Natural killer cell treated with Interleukin-12 subunit alpha and Interleukin-12 subunit beta and Interleukin-15 and Interleukin-18, amount 100 ng/mL, for 72 hours (primary cell): ENCODE data around the gene RPL26. TPM values are rescaled to one million over a fixed set of nuclear protein-coding genes. Genes with fewer than 3 reads are reported as not detected.
"Not testable (repeated sequence)": the region's sequence is repeated elsewhere in the genome, so short reads cannot be mapped to it uniquely, and the experiment has no call there.

Source experiments
- ATAC-seq, 2 donors: fragments of 150-1000 bp; cut with Tn5 transposase in 1 of 2; sonication (Bioruptor Pico), chemical (Tn5 transposase) in 1 of 2; 2 replicates each; pipeline ENCODE4 v1.10.0; 2021
- DNase-seq: peaks from one replicate; pipeline ENCODE4 v3.0.0; 2022; ENCODE audit warnings: low spot score
- H3K27ac Mint-ChIP-seq, 2 donors: 1 replicate in 1 of 2; 2 replicates in 1 of 2; pipeline ENCODE4 v1.8.0; 2022; ENCODE audit warnings: mixed read lengths in 2 of 2, mild to moderate bottlenecking in 1 of 2, moderate library complexity in 1 of 2
- H3K27me3 Mint-ChIP-seq, 2 donors: 1 replicate in 1 of 2; 2 replicates in 1 of 2; pipeline ENCODE4 v1.8.0; 2022; ENCODE audit warnings: mixed read lengths in 2 of 2
- H3K36me3 Mint-ChIP-seq: one replicate; pipeline ENCODE4 v1.8.0; 2022; ENCODE audit warnings: mixed read lengths
- H3K4me1 Mint-ChIP-seq, 2 donors: 1 replicate in 1 of 2; 2 replicates in 1 of 2; pipeline ENCODE4 v1.8.0; 2022; ENCODE audit warnings: low read depth in 2 of 2, mixed read lengths in 2 of 2, mild to moderate bottlenecking in 1 of 2
- H3K4me3 Mint-ChIP-seq: one replicate; pipeline ENCODE4 v1.8.0; 2022; ENCODE audit warnings: mixed read lengths
- H3K9me3 Mint-ChIP-seq: 2 replicates; pipeline ENCODE4 v1.8.0; 2022; ENCODE audit warnings: mixed read lengths
- total RNA-seq, 2 donors: library from RNA; stranded (reverse); gene quantifications; one replicate each; pipeline ENCODE4 v1.2.3, GENCODE V29; 2022

RPL26 gene
- total RNA-seq, 2 donors from 2014 or later: 884 to 1,221 TPM

DNA sequence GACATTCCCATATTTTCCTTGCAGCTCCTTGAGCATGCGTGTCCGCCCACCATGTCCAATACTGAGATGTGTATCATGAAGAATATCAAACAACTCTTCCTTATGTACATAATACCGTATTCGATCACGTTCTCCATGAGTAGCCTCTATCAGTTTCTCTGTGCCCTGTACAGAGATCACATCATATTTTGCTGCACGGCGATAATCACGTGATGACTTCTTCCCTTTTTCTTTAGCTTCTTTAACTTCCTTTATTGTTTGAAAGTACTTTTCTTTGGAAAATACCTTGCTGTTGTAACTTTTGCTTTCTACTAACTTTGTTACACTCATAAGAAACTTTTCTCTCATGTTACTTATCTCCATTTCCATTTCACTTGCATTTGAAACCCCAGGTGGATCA is 13.0 kb downstream of the RPL26 start:
- Mint-ChIP-seq H3K27ac (no peak overlapping the region), H3K4me3 (no peak overlapping the region), H3K9me3 (no peaks in the 10 kb centered on the region), H3K27me3 (no peaks in the 10 kb centered on the region), H3K36me3 (no peaks in the 10 kb centered on the region), H3K4me1 (peaks cover 0 to 4% of the 10 kb centered on the region in 2 donors)
- no peak for DNase-seq
- no peak for ATAC-seq

GRCh38 chr17:8368193-8368592 is 14.8 kb downstream of the RPL26 start:
- no peak overlapping the region for H3K4me3 Mint-ChIP-seq
- H3K36me3 Mint-ChIP-seq: no peaks in the 10 kb centered on the region
- H3K27ac Mint-ChIP-seq: no peak overlapping the region
- H3K9me3 Mint-ChIP-seq: no peaks in the 10 kb centered on the region
- peaks cover 0 to 4% of the 10 kb centered on the region in 2 donors for H3K4me1 Mint-ChIP-seq
- ATAC-seq (no peak), DNase-seq (no peak)
- H3K27me3 Mint-ChIP-seq: no peaks in the 10 kb centered on the region

DNA sequence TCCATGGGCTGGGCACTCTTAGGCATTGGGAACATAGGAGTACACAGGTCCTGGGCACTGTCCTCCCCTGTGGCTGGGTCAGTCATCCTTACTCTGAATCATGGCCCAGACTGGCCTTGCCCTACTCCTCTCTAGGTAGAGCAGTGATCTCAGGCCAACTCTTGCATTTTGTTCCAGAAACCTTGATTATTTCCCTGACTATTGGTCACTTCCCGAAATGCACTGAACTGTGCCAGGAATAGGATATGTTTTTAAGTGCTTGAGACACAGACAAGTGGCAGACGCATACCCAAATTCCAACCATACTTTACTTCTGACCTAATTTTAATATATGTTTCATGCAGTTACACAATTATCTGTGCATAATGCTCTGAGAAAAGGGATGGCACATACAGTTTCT is 16.8 kb downstream of the RPL26 start:
- ATAC-seq: no peak

GRCh38 chr17:8365143-8365542 is 17.9 kb downstream of the RPL26 start:
- Mint-ChIP-seq H3K27ac (peak overlapping the region in 1 of 2 donors; percentile 35), H3K9me3 (no peaks in the 10 kb centered on the region), H3K4me1 (peaks cover 0 to 8% of the 10 kb centered on the region in 2 donors), H3K27me3 (no peaks in the 10 kb centered on the region), H3K4me3 (no peak overlapping the region), H3K36me3 (no peaks in the 10 kb centered on the region)
- no peak for ATAC-seq
- DNase-seq: no peak

More for the DNA sequence above, 16.8 kb downstream of the RPL26 start:
- Mint-ChIP-seq H3K36me3 (no peaks in the 10 kb centered on the region), H3K4me3 (no peak overlapping the region), H3K4me1 (peaks cover 0 to 4% of the 10 kb centered on the region in 2 donors), H3K9me3 (no peaks in the 10 kb centered on the region), H3K27me3 (no peaks in the 10 kb centered on the region), H3K27ac (no peak overlapping the region)
- no peak for DNase-seq

DNA sequence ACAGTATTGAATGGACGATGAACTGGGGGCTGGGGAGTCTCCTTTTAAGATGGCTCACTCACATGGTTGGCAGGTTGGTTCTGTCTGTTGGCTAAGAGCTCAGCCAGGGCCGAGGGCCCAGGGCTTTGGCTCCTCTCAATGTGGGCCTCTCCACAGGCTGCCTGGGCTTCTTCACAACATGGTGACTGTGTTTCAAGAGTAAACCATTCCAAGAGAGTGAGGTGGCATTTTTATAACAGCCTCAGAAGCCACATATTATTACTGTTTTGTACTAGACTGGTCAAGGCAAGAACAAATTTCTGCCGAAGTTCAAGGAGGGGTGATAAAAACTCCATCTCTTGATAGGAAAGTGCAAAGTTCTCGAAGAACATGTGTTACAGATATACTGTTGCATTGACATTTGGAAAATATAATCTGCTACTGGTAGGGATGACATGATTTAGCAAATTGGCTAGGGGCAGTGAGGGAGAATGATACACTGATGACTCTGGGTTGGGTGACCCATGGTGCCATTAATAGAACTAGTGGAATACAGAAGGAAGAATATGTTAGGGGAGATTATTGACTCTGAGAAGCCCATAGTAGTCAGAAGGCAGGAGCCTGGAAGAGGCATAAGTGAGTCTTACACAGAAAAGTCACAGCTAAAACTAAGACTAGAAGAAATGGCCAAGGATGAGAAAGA is 20.2 kb downstream of the RPL26 start:
- Mint-ChIP-seq H3K36me3 (no peaks in the 10 kb centered on the region), H3K27ac (no peak overlapping the region), H3K9me3 (no peaks in the 10 kb centered on the region), H3K27me3 (no peaks in the 10 kb centered on the region), H3K4me3 (no peak overlapping the region), H3K4me1 (peaks cover 0 to 7% of the 10 kb centered on the region in 2 donors)
- ATAC-seq (no peak), DNase-seq (no peak)

DNA sequence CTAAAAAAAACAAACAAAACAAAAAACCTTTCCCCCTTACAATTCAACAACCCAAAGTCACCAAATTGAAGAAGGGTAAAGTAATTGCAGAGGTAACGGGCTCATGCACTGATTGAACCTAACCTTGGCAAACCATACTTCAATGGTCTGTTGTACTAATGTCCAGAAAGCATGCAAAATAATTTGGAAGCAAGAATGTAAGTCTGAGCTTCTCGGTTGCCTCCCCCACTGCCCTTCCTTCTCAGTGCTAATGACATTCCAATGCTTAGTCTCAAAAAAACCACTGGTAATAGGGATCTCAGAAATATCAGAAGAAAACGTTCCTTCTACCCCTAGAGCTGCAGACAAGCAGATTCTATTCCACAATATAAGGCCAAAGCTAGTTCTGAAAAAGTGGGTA is 22.2 kb downstream of the RPL26 start:
- no peaks in the 10 kb centered on the region for H3K36me3 Mint-ChIP-seq
- no peaks in the 10 kb centered on the region for H3K27me3 Mint-ChIP-seq
- DNase-seq (no peak), ATAC-seq (no peak)
- peaks cover 0 to 7% of the 10 kb centered on the region in 2 donors for H3K4me1 Mint-ChIP-seq
- no peaks in the 10 kb centered on the region for H3K9me3 Mint-ChIP-seq
- no peak overlapping the region for H3K27ac Mint-ChIP-seq
- no peak overlapping the region for H3K4me3 Mint-ChIP-seq

- peaks cover 0 to 7% of the 10 kb centered on the region in 2 donors for H3K4me1 Mint-ChIP-seq
- no peak for ATAC-seq
These were observed 22.7 kb downstream of the RPL26 start for GRCh38 chr17:8360260-8360659.

GRCh38 chr17:8359769-8360168 is 23.2 kb downstream of the RPL26 start:
- no peak overlapping the region for H3K27ac Mint-ChIP-seq
- no peaks in the 10 kb centered on the region for H3K9me3 Mint-ChIP-seq
- DNase-seq (no peak), ATAC-seq (no peak)
- peaks cover 0 to 7% of the 10 kb centered on the region in 2 donors for H3K4me1 Mint-ChIP-seq
- H3K4me3 Mint-ChIP-seq: no peak overlapping the region
- H3K36me3 Mint-ChIP-seq: no peaks in the 10 kb centered on the region
- H3K27me3 Mint-ChIP-seq: no peaks in the 10 kb centered on the region

More at GRCh38 chr17:8360260-8360659, 22.7 kb downstream of the RPL26 start:
- H3K36me3 Mint-ChIP-seq: no peaks in the 10 kb centered on the region
- H3K27me3 Mint-ChIP-seq: no peaks in the 10 kb centered on the region
- no peaks in the 10 kb centered on the region for H3K9me3 Mint-ChIP-seq
- no peak overlapping the region for H3K4me3 Mint-ChIP-seq
- no peak for DNase-seq
- H3K27ac Mint-ChIP-seq: no peak overlapping the region

DNA sequence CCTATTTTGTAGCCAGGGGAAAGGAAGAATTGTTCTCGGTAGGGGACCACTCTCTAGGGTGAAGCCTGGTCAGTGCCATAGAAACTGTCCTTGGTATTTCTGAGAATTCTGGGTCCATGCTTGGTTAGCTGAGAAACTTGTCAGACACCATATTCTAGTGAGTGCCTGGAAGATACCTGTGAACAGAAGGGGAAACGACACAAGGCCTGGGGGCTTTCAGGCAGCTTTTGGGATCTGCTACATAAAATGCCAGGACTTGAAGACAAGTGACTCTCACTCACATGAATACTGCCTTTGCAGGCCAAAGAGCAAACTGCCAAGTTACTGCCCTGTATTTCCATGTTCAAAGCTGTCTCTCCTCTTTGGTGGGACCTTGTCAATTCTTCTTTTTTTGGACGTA is 25.1 kb downstream of the RPL26 start:
- H3K4me3 Mint-ChIP-seq: no peak overlapping the region
- no peaks in the 10 kb centered on the region for H3K9me3 Mint-ChIP-seq
- H3K27ac Mint-ChIP-seq: no peak overlapping the region
- ATAC-seq (no peak), DNase-seq (no peak)
- H3K27me3 Mint-ChIP-seq: no peaks in the 10 kb centered on the region
- H3K36me3 Mint-ChIP-seq: no peaks in the 10 kb centered on the region
- peaks cover 0 to 7% of the 10 kb centered on the region in 2 donors for H3K4me1 Mint-ChIP-seq

DNA sequence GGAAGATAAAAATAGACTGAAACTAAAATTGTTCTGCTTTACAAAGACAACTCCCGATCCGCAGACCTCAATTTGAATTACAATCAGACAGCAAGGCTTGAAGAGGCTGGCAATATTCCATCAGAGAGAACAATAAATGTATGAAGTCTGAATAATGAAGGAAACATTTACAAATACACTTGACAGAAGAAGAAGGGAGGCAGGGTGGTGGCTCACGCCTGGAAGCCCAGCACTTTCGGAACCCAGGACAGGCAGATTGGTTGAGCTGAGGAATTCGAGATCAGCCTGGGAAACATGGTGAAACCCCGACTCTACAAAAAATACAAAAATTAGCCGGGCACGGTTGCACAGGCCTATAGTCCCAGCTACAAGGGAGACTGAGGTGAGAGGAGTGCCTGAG is 28.8 kb downstream of the RPL26 start:
- Mint-ChIP-seq H3K4me1 (peaks cover 0 to 3% of the 10 kb centered on the region in 2 donors), H3K36me3 (no peaks in the 10 kb centered on the region), H3K4me3 (no peak overlapping the region), H3K9me3 (no peaks in the 10 kb centered on the region), H3K27me3 (peaks cover 3 to 6% of the 10 kb centered on the region in 2 donors), H3K27ac (no peak overlapping the region)
- no peak for DNase-seq
- ATAC-seq: no peak

DNA sequence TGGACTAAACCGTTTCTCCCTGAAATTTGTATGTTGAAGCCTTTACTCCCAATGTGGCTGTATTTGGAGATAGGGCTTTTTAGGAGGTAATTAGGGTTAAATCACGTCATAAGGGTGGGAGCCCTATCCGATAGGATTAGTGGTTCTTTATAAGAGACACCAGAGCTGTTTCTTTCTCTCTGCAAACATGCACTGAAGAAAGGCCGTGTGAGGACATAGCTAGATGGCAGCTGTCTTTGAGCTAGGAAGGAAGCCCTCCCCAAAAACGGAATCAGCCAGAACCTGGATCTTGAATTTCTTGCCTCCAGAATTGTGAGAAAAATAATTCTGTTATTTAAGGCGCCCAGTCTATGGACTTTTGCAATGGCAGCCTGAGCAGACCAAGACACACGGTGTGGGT is 29.3 kb downstream of the RPL26 start:
- H3K4me3 Mint-ChIP-seq: no peak overlapping the region
- no peak for DNase-seq
- no peaks in the 10 kb centered on the region for H3K36me3 Mint-ChIP-seq
- H3K27ac Mint-ChIP-seq: no peak overlapping the region
- H3K27me3 Mint-ChIP-seq: peaks cover 3 to 6% of the 10 kb centered on the region in 2 donors
- H3K4me1 Mint-ChIP-seq: peaks cover 0 to 2% of the 10 kb centered on the region in 2 donors
- H3K9me3 Mint-ChIP-seq: no peaks in the 10 kb centered on the region
- no peak for ATAC-seq

- ATAC-seq: no peak
- no peaks in the 10 kb centered on the region for H3K4me1 Mint-ChIP-seq
- peaks cover 11 to 12% of the 10 kb centered on the region in 2 donors for H3K27me3 Mint-ChIP-seq
- H3K9me3 Mint-ChIP-seq: no peaks in the 10 kb centered on the region
- H3K36me3 Mint-ChIP-seq: no peaks in the 10 kb centered on the region
- DNase-seq: no peak
- no peak overlapping the region for H3K4me3 Mint-ChIP-seq
- H3K27ac Mint-ChIP-seq: no peak overlapping the region
These were observed 32.7 kb downstream of the RPL26 start for GRCh38 chr17:8350339-8350738.

DNA sequence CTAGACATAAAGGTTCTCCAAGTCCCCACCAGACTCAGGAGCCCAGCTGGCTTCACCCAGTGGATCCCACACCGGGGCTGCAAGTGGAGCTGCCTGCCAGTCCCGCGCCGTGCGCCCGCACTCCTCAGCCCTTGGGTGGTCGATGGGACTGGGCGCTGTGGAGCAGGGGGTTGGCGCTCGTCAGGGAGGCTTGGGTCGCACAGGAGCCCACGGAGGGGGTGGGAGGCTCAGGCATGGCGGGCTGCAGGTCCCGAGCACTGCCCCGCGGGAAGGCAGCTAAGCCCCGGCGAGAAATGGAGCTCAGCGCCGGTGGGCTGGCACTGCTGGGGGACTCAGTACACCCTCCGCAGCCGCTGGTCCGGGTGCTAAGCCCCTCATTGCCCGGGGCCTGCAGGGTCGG is 36.0 kb downstream of the RPL26 start:
- not testable (repeated sequence) for H3K36me3 Mint-ChIP-seq, H3K9me3 Mint-ChIP-seq, H3K4me3 Mint-ChIP-seq, H3K4me1 Mint-ChIP-seq, H3K27ac Mint-ChIP-seq, ATAC-seq, DNase-seq
- peaks cover 11 to 12% of the 10 kb centered on the region in 2 donors for H3K27me3 Mint-ChIP-seq

DNA sequence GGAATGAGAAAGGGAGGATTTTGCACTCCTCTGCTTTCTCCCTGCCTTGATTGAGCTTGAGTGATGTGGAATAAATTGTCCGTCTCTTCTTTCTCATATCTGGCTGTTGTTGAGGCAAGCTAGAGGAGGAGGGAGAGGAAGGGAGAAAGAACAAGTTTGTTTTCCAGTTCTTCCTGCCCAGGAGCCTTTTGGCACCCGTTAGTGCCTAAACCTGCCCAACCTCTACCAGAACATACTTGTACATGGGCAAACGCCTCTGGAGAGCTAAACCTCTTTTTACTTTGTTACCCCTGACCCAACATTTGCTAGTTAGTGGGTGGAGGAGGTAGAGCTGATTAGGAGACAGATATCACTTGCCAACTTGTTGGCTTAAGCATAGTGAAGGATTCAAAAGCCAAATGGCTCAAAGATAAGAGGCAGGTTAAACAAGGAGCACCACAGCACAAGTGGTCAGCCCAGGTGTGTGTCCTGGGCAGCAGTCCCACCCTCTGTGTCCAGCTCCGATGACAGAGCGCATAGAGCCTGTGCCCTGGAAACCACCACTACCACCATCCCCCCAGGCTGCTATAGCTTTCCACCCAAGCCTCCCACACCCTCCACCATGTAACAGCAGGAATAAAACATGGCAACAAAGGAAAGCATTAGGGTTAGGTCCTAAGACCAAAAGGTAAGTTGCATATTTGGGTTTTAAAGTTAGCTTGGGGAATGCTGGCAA is 36.9 kb downstream of the RPL26 start:
- Mint-ChIP-seq H3K36me3 (no peaks in the 10 kb centered on the region), H3K27me3 (peaks cover 11 to 12% of the 10 kb centered on the region in 2 donors), H3K4me1 (no peaks in the 10 kb centered on the region), H3K4me3 (no peak overlapping the region), H3K9me3 (no peaks in the 10 kb centered on the region), H3K27ac (no peak overlapping the region)
- no peak for ATAC-seq
- no peak for DNase-seq
